GM18505 (cell line): Measurements from ENCODE around the gene LRBA.

Experiments
- ATAC-seq: cut with Tn5 transposase; IDR thresholded peaks from one replicate; pipeline ENCODE4 v1.9.1; 2021; ENCODE audit not compliant: unreplicated experiment
- POLR2A ChIP-seq: IDR thresholded peaks from 4 replicates; pipeline ENCODE4 v1.6.1; 2011; ENCODE audit warnings: borderline replicate concordance; ENCODE audit not compliant: insufficient read depth, insufficient read length; ENCODE audit errors: extremely low read depth

Gene LRBA

GRCh38 chr4:150315691-150316090 lies 699.4 kb downstream of the LRBA start:
- ATAC-seq = no peak
- no peak for TF ChIP-seq POLR2A

GRCh38 chr4:150315175-150315574 lies 699.9 kb downstream of the LRBA start:
- TF ChIP-seq POLR2A = no peak
- ATAC-seq = no peak

DNA sequence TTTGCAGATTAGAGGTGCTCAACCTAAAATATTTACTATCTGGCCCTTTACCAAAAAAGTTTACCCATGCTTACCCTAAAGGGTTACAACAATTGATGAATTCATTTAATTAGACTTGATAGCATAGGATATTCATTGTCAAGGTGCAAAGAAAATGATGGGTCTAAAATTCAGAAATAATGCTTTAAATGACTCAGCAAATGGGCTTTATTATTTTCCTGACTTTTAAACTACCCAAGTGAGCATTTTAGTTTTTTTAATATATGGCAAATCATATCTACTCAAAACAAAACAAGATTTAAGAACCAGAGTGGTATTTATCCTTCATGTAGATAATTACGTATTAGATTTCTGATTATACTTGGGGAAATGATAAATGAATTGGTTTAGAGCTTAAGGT lies 701.1 kb downstream of the LRBA start:
- no peak for TF ChIP-seq POLR2A
- no peak for ATAC-seq

DNA sequence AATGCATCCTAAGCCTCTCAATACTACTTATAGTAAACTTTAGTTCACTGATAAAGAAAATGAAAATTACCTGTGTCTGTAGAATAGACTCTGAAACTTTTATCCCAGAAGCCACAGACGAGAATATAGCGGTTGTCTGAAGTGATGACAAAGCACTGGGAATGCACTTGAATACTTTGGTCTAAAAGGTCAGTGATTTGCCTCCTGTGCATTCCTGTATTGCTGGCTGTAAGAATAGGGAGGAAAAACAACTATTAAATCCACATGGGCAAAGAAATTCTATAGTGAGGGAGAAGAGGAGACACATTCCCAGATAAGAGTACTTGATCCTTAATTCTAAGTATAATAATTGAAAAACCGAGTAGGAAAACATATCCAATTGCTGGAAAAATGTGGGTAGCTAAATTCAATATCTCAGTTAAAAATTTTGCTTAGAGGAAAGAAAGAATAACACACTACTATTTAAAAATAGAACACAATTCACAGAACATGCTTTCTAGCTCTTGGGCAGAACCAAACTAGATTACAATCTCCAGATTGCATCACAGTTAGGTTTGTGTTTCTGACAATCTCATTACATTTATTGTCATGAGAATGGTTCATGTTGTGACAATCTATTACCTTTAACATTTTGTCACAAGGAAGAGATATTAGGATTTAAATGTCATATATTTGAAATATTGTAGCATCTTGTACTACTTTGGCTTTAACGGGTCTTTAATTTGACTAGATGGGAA lies 704.8 kb downstream of the LRBA start:
- no peak for TF ChIP-seq POLR2A

GRCh38 chr4:150308824-150309472 lies 706.1 kb downstream of the LRBA start:
- no peak for TF ChIP-seq POLR2A
- no peak for ATAC-seq

More for the DNA sequence above, 704.8 kb downstream of the LRBA start:
- ATAC-seq = no peak

DNA sequence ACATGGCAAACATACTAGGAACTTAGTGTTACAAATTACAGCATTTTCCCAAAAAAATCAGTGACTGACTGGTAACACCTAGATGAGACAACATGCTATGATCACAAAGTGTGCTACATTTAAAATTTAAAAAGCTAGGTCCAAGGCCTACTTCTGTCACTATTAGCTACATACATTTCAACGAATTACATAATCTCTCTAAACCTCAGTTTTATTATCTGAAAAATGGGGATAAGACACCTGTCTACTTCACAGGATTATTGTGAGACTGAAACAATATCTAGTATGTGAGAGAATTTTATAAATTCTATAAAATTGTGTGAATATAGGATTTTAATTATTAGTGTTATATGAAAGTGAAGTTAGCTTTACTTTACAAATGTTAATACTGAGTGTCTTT lies 708.4 kb downstream of the LRBA start:
- TF ChIP-seq POLR2A = no peak
- no peak for ATAC-seq

DNA sequence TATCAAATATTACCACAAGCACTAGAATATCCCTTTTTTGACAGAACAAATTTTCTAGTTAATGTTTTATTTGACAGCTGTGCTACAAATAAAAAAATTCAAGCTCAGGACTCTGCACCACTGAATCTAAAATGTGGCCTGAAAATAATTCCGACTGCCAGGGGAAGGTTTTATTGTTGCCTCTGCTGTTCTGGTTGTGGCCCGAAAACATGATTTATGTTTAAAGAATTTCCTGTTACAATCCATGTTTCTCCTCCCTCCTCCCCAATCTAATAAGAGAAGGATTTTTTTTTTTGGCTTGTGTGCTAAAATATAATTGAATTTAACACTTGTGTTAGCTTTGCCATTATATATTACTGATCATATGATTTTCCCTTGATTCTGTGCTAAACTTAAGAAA lies 709.1 kb downstream of the LRBA start:
- no peak for TF ChIP-seq POLR2A

GRCh38 chr4:150302553-150302952 lies 712.5 kb downstream of the LRBA start:
- no peak for TF ChIP-seq POLR2A
- ATAC-seq = no peak

More for the DNA sequence above, 709.1 kb downstream of the LRBA start:
- no peak for ATAC-seq

DNA sequence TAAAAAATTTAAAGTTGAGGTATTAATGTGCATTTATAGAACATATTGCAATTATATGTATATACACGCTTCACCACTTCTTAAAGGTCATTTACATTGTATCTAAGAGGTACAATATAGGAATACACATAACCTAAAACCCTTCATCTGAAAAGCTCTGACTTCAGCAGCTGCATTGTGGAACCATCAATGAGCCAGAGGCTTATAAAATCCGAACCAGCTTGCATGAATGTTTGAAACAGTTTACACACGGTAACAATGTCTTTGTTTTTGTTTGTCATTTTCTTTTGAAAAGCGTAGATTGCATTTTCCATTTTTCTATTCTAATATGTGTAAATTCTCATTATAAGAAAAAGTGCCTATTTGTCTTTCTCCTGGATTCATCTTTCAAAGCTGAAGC lies 715.3 kb downstream of the LRBA start:
- TF ChIP-seq POLR2A = no peak
- no peak for ATAC-seq

DNA sequence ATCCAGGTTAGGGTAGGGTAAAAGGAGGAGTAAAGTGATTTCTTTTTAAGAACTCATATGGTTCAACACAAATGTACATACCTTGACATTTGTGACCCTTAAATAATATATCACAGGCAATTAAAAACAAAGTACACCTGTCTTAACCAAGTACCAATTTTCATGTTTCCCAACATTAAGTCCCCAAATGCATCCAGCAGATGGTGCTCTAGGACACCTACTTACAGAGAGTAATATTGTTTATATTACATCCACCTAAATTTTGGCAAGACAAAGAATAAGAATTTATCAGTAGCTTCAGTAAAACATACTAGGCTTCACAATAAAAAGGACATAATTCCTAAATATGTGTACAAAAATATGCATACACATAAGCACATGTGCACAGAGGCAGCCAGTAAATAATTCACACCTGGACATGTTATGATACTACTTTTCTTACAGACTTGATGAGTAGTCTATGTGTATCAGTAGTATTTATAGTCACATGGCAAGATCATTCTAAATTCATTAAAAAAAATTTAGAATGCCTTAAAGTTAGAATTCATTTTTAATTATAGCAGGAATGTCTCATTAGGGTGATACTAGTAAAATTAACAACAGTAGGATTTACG lies 717.1 kb downstream of the LRBA start:
- no peak for ATAC-seq
- TF ChIP-seq POLR2A = no peak

DNA sequence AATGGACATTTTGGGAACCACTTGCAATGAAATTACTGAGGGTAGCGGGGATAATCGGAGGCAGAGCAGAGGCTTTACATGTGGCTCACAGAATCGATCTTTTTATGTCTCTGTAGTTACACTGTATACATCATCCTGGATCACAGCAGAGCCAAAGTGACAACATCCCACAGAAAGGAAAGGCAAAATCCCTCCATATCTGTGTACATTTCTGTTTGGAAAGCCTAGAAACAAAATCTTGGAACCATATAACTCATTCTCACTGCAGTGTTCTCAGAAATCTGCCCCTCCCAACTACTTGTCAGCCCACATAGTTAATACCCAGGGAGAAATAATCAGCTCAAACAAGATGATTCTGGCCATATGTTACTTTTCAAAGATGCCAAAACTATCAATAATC lies 725.2 kb downstream of the LRBA start:
- ATAC-seq = no peak

DNA sequence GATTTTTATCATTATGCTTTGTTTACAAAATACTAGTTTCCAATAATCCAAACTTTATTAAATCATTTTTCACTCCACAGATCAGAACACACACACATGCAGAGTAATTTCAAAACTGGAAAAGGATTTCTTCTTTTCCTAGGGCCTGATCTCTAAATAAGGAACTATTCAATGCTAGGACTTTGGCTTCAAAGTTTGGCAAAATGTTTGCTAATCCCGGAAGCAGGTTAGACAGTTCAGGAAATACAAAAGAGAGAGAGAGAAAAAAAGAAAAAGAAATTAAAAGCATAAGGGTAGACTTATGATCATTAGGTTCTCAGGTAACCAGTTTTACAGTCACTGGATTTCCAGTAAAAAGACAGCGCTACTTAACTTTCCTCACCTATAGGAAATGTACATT lies 725.9 kb downstream of the LRBA start:
- no peak for ATAC-seq
- no peak for TF ChIP-seq POLR2A

More for the DNA sequence above, 725.2 kb downstream of the LRBA start:
- no peak for TF ChIP-seq POLR2A

DNA sequence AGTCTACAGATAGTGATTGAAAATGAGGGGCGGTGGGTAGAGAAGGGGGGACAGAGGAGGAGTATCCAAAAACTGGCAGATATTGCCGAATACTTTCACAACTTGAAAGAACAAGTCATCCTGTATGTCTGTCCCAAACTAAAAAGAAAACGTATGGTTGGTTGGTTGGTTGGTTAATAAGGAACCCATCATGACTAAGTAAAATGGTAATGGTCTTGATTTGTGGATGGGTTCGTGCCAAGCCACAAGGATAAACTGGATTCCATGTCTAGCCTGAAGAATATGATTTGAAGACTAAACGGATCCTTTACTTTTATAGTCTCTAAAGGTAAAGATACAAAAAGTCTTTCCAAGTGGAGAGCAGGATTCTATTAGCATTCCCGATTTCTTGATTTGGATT lies 728.4 kb downstream of the LRBA start:
- no peak for ATAC-seq
- no peak for TF ChIP-seq POLR2A

- ATAC-seq = no peak
- no peak for TF ChIP-seq POLR2A
These were observed 731.4 kb downstream of the LRBA start for GRCh38 chr4:150283689-150284088.
